Transverse colon (tissue), 4 donors: ENCODE results near the gene RNLS.

Experiments
- EP300 ChIP-seq: sonication (generic); formaldehyde crosslinking; IDR thresholded peaks from one replicate; pipeline ENCODE4 v1.6.1; 2017; ENCODE audit warnings: antibody characterized with exemption, low read depth
- POLR2A ChIP-seq: fragments of 450-650 bp; IDR thresholded peaks from one replicate; pipeline ENCODE4 v1.6.1; 2016; ENCODE audit warnings: antibody characterized with exemption, mild to moderate bottlenecking, moderate library complexity
- POLR2AphosphoS5 ChIP-seq, 3 donors: sonication (generic); formaldehyde crosslinking; IDR thresholded peaks; one replicate each; pipeline ENCODE4 v1.6.1; 2016; ENCODE audit warnings: antibody characterized with exemption in 3 of 3
- TF ChIP-seq, protein P1 (sequence below), 5 experiments: fragments of 200-600 bp in 3 of 5; fragments of 450-650 bp in 2 of 5; sonication (generic) in 3 of 5; IDR thresholded peaks; 1 replicate in 2 of 5; 2 replicates in 3 of 5; pipeline ENCODE4 v1.5.1; 2016 to 2017; ENCODE audit warnings: antibody characterized with exemption in 5 of 5, inconsistent platforms in 3 of 5, mild to moderate bottlenecking in 2 of 5, moderate library complexity in 1 of 5

DNA sequence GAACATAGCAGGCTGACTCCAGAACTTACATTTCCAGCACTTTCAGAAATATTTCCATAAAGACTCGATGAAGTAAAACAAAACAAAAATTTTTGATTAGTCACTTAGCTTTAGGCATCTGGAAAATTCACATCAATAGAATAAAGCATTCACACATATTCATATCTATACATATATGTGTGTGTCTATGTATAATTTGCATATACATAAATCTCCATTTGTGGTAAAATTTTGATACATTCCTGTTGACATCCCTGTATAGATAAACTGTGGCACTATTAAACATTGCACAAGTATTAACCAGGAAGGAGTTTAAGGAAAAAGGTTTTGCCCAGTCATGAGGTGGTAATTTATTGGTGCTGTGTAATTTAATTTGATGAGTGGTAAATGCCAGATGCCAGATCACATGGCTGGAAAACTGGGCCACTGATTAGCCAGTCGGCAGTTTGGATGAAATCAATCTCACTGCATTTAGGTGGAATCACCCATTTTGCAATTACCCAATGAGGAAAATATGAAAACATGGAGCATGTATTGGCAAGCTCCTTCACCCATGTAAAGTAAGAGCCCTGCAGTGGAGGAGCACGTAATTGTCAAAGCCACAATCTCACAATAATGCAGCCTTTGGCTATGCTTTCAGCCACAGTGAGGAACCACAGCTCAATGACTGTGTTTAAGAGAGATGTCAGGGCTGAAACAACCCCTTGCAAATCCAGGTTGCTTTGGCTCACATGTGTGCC lies 294.6 kb downstream of the RNLS start:
- TF ChIP-seq, protein P1, sequence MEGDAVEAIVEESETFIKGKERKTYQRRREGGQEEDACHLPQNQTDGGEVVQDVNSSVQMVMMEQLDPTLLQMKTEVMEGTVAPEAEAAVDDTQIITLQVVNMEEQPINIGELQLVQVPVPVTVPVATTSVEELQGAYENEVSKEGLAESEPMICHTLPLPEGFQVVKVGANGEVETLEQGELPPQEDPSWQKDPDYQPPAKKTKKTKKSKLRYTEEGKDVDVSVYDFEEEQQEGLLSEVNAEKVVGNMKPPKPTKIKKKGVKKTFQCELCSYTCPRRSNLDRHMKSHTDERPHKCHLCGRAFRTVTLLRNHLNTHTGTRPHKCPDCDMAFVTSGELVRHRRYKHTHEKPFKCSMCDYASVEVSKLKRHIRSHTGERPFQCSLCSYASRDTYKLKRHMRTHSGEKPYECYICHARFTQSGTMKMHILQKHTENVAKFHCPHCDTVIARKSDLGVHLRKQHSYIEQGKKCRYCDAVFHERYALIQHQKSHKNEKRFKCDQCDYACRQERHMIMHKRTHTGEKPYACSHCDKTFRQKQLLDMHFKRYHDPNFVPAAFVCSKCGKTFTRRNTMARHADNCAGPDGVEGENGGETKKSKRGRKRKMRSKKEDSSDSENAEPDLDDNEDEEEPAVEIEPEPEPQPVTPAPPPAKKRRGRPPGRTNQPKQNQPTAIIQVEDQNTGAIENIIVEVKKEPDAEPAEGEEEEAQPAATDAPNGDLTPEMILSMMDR (IDR thresholded peaks at IDR 0.05) = no peak
- TF ChIP-seq POLR2A (no peak), EP300 (no peak), POLR2AphosphoS5 (IDR thresholded peaks at IDR 0.05) (no peak)
